GM13977 (cell line): ENCODE measurements around the gene DNAJC1.
A peak's percentile ranks its signal among the peaks of the same experiment; 100 is the strongest.
"Not testable (repeated sequence)": the region's sequence is repeated elsewhere in the genome, so short reads cannot be mapped to it uniquely, and the experiment has no call there.

ENCODE experiments used
- DNase-seq: peaks from one replicate; pipeline ENCODE4 v3.0.0; 2012; ENCODE audit warnings: low spot score
- in situ Hi-C: fragments of 300-500 bp; cut with MboI; formaldehyde crosslinking; loops from one replicate; pipeline ENCODE4 v1.12.0; 2022; ENCODE audit warnings: low sequenced_read_pairs, low pct_unique_long_range_greater_than_20kb, mixed read lengths, inconsistent platforms; ENCODE audit not compliant: unreplicated experiment
- TF ChIP-seq, protein P1 (sequence below): IDR thresholded peaks from 2 replicates; pipeline ENCODE4 v1.5.1; 2012; ENCODE audit warnings: mild to moderate bottlenecking, control low read depth; ENCODE audit not compliant: insufficient read depth; ENCODE audit errors: extremely low read depth, missing control alignments

DNAJC1 gene

DNA sequence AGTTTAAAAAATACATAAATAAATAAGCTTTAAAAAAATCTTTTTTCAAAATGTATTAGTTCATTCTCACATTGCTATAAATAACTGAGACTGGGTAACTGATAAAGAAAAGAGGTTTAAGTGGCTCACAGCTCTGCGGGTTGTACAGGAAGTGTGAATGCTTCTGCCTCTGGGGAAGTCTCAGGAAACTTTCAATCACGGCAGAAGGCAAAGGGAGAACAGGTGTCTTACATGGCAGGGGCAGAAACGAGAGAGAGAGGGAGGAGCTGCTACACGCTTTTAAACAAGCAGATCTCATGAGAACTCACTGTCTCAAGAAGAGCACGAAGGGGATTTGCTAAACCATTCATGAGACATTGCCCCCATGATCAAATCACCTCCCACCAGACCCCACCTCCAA, 114.6 kb downstream of the DNAJC1 start:
- TF ChIP-seq, protein P1, sequence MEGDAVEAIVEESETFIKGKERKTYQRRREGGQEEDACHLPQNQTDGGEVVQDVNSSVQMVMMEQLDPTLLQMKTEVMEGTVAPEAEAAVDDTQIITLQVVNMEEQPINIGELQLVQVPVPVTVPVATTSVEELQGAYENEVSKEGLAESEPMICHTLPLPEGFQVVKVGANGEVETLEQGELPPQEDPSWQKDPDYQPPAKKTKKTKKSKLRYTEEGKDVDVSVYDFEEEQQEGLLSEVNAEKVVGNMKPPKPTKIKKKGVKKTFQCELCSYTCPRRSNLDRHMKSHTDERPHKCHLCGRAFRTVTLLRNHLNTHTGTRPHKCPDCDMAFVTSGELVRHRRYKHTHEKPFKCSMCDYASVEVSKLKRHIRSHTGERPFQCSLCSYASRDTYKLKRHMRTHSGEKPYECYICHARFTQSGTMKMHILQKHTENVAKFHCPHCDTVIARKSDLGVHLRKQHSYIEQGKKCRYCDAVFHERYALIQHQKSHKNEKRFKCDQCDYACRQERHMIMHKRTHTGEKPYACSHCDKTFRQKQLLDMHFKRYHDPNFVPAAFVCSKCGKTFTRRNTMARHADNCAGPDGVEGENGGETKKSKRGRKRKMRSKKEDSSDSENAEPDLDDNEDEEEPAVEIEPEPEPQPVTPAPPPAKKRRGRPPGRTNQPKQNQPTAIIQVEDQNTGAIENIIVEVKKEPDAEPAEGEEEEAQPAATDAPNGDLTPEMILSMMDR: no peak
- in situ Hi-C loops: no loop called here

DNA sequence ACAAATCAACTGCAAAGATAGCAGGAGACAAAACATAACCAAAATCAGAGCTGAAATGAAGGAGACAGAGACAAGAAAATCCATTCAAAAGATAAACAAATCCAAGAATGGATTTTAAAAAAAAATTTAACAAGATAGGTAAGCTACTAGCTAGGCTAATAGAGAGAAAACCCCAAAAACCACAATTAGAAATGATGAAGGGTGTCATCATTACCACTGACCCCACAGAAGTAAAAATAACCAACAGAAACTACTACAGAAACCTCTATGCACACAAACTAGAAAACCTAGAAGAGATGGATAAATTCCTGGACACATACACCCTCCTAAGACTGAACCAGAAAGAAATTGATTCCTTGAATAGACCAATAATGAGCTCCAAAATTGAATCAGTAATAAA, 117.6 kb downstream of the DNAJC1 start:
- in situ Hi-C loops: no loop called here
- TF ChIP-seq, protein P1: no peak
- no peak for DNase-seq

More for the DNA sequence above, 114.6 kb downstream of the DNAJC1 start:
- DNase-seq: peak; percentile 35

DNA sequence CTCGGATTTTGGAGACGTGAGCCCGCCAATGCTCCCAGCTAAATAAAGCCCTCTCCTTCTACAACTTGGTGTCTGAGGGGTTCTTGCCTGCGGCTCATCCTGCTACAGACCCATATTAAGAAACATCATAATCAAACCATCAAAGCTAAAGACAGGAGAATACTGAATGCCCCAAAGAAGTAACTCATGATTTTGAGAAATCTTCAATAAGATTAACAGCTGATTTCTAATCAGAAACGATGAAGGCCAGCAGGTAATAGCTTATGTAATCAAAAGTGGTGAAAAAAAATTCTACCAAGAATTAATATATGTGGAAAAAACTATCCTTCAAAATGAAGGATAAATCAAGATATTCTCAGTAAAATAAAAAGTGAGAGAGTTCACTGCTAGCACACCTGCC, 130.3 kb downstream of the DNAJC1 start:
- in situ Hi-C loops: no loop called here
- DNase-seq: no peak
- TF ChIP-seq, protein P1: no peak

DNA sequence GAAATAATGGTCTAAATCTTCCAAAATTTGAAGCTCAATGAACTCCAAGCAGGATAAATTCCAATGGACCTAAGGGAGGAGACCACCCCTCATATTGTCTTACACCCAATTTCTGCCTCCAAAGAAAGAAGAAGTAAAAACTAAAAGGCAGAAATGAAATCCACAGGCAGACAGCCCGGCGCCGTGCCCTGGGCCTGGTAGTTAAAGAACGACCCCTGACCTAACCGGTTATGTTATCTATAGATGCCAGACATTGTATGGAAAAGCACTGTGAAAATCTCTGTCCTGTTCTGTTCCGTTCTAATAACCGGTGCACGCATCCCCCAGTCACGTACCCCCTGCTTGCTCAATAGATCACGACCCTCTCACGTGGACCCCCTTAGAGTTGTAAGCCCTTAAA, 130.8 kb downstream of the DNAJC1 start:
- in situ Hi-C loops, DNase-seq: not testable (repeated sequence)

DNA sequence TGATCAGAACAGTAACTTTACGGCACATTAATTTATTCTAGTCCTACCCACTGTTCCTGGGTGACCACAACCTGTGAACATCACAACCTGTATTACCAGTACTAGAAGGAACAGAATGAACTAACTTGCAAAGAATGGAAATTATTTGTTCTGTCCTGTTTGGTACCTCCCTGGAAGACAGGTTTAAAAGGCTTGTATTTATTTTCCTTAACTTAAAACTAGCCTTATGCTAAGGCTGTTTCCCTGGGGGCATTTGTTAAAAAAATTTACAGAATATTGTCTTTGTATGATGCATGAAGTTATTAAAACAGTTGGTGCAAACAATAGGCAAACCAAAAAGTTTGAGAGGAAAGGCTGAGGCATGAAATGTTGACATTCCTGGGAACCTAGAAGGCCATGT, 132.7 kb downstream of the DNAJC1 start:
- TF ChIP-seq, protein P1: no peak
- no peak for DNase-seq
- in situ Hi-C loops: no loop called here

DNA sequence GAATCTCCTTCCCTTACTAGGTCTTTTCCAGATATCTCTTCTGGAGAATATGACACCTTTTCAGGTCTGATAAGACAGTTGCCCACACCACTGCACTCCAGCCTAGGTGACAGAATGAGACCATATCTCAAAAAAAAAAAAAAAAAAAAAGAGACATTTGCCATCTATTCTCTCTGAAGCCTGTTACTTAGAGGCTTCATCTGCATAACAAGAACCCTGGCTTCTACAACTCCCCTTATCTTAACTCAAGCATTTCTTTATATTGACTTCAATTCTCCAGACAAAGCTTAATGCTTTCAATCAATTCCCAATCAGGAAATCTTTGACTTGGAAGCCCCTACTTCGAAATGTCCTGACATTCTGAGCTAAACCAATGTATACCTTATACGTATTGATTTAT, 134.4 kb downstream of the DNAJC1 start:
- in situ Hi-C loops: not testable (repeated sequence)

DNA sequence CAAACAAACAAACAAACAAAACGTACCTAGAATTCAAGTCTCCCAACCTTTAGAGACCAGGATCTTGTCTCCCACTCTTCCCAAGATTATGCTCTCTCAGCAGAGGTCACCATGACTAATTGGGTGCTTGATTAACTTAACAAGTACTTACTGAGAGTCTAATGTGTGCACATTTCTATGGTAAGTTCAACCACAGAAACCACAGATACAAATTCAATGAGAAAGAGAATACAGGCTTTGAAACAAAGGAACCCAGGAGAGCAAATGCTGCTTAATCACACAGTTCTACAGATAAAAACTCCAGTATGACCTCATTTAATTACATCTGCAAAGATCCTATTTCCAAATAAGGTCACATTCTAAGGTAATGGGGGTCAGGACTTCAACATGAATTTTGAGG, 142.8 kb downstream of the DNAJC1 start:
- TF ChIP-seq, protein P1: no peak
- in situ Hi-C loops: no loop called here
- no peak for DNase-seq

More for the DNA sequence above, 134.4 kb downstream of the DNAJC1 start:
- not testable (repeated sequence) for DNase-seq

DNA sequence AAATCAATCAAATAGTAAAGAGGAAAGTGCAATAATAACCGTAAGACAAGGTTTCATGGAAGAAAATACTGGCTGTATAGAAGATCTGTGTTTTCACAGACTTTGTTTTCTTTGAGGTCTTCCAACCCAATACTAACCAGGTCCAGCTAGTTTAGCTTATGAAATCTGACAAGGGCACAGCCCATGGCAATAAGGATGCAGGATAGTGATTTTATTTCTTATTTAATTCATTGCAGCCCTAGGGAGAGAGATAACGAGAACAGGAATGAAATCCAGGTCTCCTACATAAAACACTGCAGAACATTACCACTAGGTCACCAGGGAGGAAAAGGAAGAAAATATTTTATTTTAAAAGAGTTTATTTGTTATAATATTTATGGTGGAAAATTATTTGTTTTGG, 145.1 kb downstream of the DNAJC1 start:
- no peak for DNase-seq
- in situ Hi-C loops: no loop called here
- TF ChIP-seq, protein P1: no peak
